ENCODE results near the gene SKOR2.

DNA sequence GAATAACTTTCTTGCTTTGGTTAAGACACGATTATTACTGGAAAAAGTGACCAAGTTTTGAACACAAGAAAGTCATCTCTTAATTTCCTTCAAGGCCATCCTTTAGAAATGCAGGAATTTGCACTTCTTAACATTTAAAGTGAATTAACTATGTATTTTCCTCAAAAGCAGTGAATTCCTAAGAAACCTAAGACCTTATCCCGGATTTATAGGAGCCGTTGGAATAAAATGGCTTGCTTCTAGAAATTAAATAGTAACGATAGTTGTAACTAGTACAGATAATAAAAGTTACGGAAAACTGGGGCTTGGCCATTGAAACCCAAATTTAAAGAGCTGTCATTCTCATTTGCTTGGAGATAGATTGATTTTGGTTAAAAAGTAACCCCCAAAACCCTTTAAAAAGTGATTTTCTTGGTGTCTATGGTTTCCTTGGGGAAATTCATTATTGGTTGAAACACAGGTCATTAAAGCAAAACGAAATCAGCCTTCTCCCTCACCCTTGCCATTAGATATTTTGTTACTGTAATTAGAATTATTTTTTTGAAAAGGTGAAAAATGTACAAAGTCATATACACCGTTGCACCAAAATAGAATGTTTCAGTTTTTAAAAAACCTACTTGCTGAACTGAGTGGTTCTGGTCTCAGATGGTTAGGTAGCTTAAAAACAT, 2.0 kb downstream of the SKOR2 start:
- no peak for TF ChIP-seq CTCF (conservative IDR thresholded peaks at IDR 0.05 in 1 of 2, IDR thresholded peaks at IDR 0.05 in 1 of 2; ENCODE audit: low read depth in 1 of 2, low read length in 2 of 2)
- no peak for TF ChIP-seq EZH2 (IDR thresholded peaks at IDR 0.05; ENCODE audit: low read length, missing control alignments)

All from fibroblast of lung (primary cell).